Fibroblast of mammary gland (primary cell): ENCODE data around the gene IKZF2.

Source experiments
- DNase-seq: peaks from one replicate; pipeline ENCODE4 v3.0.0-alpha.2; 2010; ENCODE audit warnings: low read depth
- H3K4me3 ChIP-seq: 2 replicates; pipeline ENCODE4 v1.5.1; 2011; ENCODE audit warnings: low read depth, mild to moderate bottlenecking, low read length, moderate library complexity; ENCODE audit not compliant: control insufficient read depth
- CTCF ChIP-seq: conservative IDR thresholded peaks from 2 replicates; pipeline ENCODE4 v1.5.1; 2011; ENCODE audit warnings: low read depth, low read length, inconsistent platforms; ENCODE audit not compliant: control insufficient read depth, insufficient read depth

Gene IKZF2

GRCh38 chr2:213156717-213157116, 5.3 kb upstream of the IKZF2 start:
- TF ChIP-seq CTCF, result no peak
- H3K4me3 ChIP-seq, result no peak overlapping the region
- DNase-seq, result peak; percentile 20

GRCh38 chr2:213152888-213153287, 1.5 kb upstream of the IKZF2 start:
- DNase-seq, result no peak
- TF ChIP-seq CTCF, result no peak
- H3K4me3 ChIP-seq, result peak overlapping the region; percentile 73

GRCh38 chr2:213152065-213152794, 818 bp upstream of the IKZF2 start:
- peak; percentile 35 for TF ChIP-seq CTCF
- DNase-seq, result peak; percentile 59
- peak overlapping the region; percentile 73 for H3K4me3 ChIP-seq

GRCh38 chr2:213150315-213151097, 906 bp downstream of the IKZF2 start:
- peak overlapping the region; percentile 78 for H3K4me3 ChIP-seq
- peak; percentile 20 for DNase-seq
- TF ChIP-seq CTCF, result no peak

GRCh38 chr2:213149949-213150314, 1.5 kb downstream of the IKZF2 start:
- H3K4me3 ChIP-seq, result peak overlapping the region; percentile 78
- no peak for TF ChIP-seq CTCF
- DNase-seq, result no peak

- TF ChIP-seq CTCF, result peak; percentile 6
These were observed 2.0 kb downstream of the IKZF2 start for GRCh38 chr2:213149294-213149875.

More at GRCh38 chr2:213149294-213149875, 2.0 kb downstream of the IKZF2 start:
- peak; percentile 18 for DNase-seq
- peak overlapping the region; percentile 78 for H3K4me3 ChIP-seq
